IMR-90 (cell line): ENCODE results near the gene TEX44. TPM values are rescaled to one million over a fixed set of nuclear protein-coding genes. Genes with fewer than 3 reads are reported as not detected.

ENCODE experiments used
- ATAC-seq: fragments of 200-7000 bp; cut with Tn5 transposase; 2 replicates; pipeline ENCODE4 v1.9.1; 2020; ENCODE audit warnings: low read depth, mild to moderate bottlenecking, moderate library complexity
- BruUV-seq: library from RNA; stranded (reverse); fragments of 400-500 nt; replicated peaks from 2 replicates; lab custom pipeline; 2021; lab: Mats Ljungman, UMichigan
- CTCF ChIA-PET: fragments of 300-600 bp; formaldehyde crosslinking; extraction: SDS; loops from one replicate; lab custom pipeline; 2021; ENCODE audit warnings: antibody characterized with exemption; lab: Yijun Ruan, JAX
- POLR2A ChIA-PET: fragments of 300-600 bp; sonication (Branson Sonifier 250); formaldehyde crosslinking; loops from one replicate; lab custom pipeline; 2022; ENCODE audit warnings: antibody characterized with exemption; ENCODE audit not compliant: unreplicated experiment; lab: Charles Lee
- DNase-seq: peaks from one replicate; pipeline ENCODE4 v3.0.0; 2013
- H2AFZ ChIP-seq: replicated peaks from 2 replicates; pipeline ENCODE3; 2013; ENCODE audit warnings: low read length, mild to moderate bottlenecking; ENCODE audit not compliant: poor library complexity
- H2AK5ac ChIP-seq: 2 replicates; pipeline ENCODE4 v1.6.1; 2013; ENCODE audit warnings: low read depth, low read length, inconsistent platforms
- H2AK9ac ChIP-seq: replicated peaks from 2 replicates; pipeline ENCODE3; 2013; ENCODE audit warnings: mild to moderate bottlenecking, low read depth, low read length, moderate library complexity; ENCODE audit not compliant: poor library complexity
- H2BK120ac ChIP-seq: 2 replicates; pipeline ENCODE4 v1.6.1; 2013; ENCODE audit warnings: low read depth, low read length, inconsistent platforms
- H2BK15ac ChIP-seq: 3 replicates; pipeline ENCODE4 v1.6.1; 2013; ENCODE audit warnings: low read depth, low read length, inconsistent platforms
- H2BK20ac ChIP-seq: 2 replicates; pipeline ENCODE4 v1.6.1; 2013; ENCODE audit warnings: low read depth, mild to moderate bottlenecking, inconsistent platforms, low read length, moderate library complexity
- H2BK5ac ChIP-seq: 2 replicates; pipeline ENCODE4 v1.6.1; 2013; ENCODE audit warnings: mild to moderate bottlenecking, low read depth, low read length, inconsistent platforms; ENCODE audit not compliant: poor library complexity, severe bottlenecking
- H3K14ac ChIP-seq: replicated peaks from 2 replicates; pipeline ENCODE4 v1.6.1; 2013; ENCODE audit warnings: low read depth, low read length, inconsistent platforms
- H3K18ac ChIP-seq: 2 replicates; pipeline ENCODE4 v1.6.1; 2013; ENCODE audit warnings: low read depth, low read length, control low read depth
- H3K23ac ChIP-seq: 2 replicates; pipeline ENCODE4 v1.6.1; 2013; ENCODE audit warnings: low read depth, low read length, inconsistent platforms
- H3K27ac ChIP-seq: 2 replicates; pipeline ENCODE4 v1.5.1; 2013; ENCODE audit warnings: mild to moderate bottlenecking, control low read depth, low read length; ENCODE audit not compliant: insufficient read depth
- H3K27me3 ChIP-seq: 2 replicates; pipeline ENCODE4 v1.6.1; 2013; ENCODE audit warnings: low read length; ENCODE audit not compliant: control insufficient read depth, insufficient read depth
- H3K36me3 ChIP-seq: 2 replicates; pipeline ENCODE4 v1.6.1; 2013; ENCODE audit warnings: low read length, mixed read lengths; ENCODE audit not compliant: control insufficient read depth, insufficient read depth
- H3K4ac ChIP-seq: 2 replicates; pipeline ENCODE4 v1.6.1; 2013; ENCODE audit warnings: low read depth, low read length, inconsistent platforms
- H3K4me1 ChIP-seq: 2 replicates; pipeline ENCODE4 v1.6.1; 2013; ENCODE audit warnings: low read length, mixed read lengths; ENCODE audit not compliant: control insufficient read depth, insufficient read depth
- H3K4me2 ChIP-seq: 2 replicates; pipeline ENCODE4 v1.6.1; 2013; ENCODE audit warnings: low read depth, mild to moderate bottlenecking, control low read depth, low read length, moderate library complexity
- H3K4me3 ChIP-seq: 2 replicates; pipeline ENCODE4 v1.5.1; 2013; ENCODE audit warnings: low read depth, mild to moderate bottlenecking, control low read depth, low read length, moderate library complexity; ENCODE audit not compliant: insufficient read depth
- H3K56ac ChIP-seq: 2 replicates; pipeline ENCODE4 v1.6.1; 2013; ENCODE audit warnings: low read length, inconsistent platforms; ENCODE audit not compliant: insufficient read depth; ENCODE audit errors: extremely low read depth
- H3K79me1 ChIP-seq, 2 experiments: 2 replicates each; pipeline ENCODE4 v1.6.1; 2013; ENCODE audit warnings: low read length in 2 of 2, inconsistent platforms in 1 of 2, low read depth in 1 of 2
- H3K9ac ChIP-seq: 2 replicates; pipeline ENCODE4 v1.6.1; 2013; ENCODE audit warnings: low read depth, low read length, control low read depth
- H3K9me1 ChIP-seq: 2 replicates; pipeline ENCODE4 v1.6.1; 2013; ENCODE audit warnings: low read length, inconsistent platforms; ENCODE audit not compliant: insufficient read depth
- H3K9me3 ChIP-seq: 2 replicates; pipeline ENCODE4 v1.6.1; 2013; ENCODE audit warnings: low read length; ENCODE audit not compliant: control insufficient read depth, insufficient read depth
- H4K20me1 ChIP-seq: 2 replicates; pipeline ENCODE4 v1.6.1; 2013; ENCODE audit warnings: low read length, inconsistent platforms; ENCODE audit not compliant: insufficient read depth
- H4K5ac ChIP-seq: 2 replicates; pipeline ENCODE4 v1.6.1; 2013; ENCODE audit warnings: mild to moderate bottlenecking, low read depth, low read length, control low read depth
- H4K8ac ChIP-seq, 2 experiments: 2 replicates each; pipeline ENCODE4 v1.6.1; 2013; ENCODE audit warnings: low read depth in 2 of 2, low read length in 2 of 2, control low read depth in 1 of 2, inconsistent platforms in 1 of 2
- H4K91ac ChIP-seq: 2 replicates; pipeline ENCODE4 v1.6.1; 2013; ENCODE audit warnings: low read depth, low read length, inconsistent platforms; ENCODE audit not compliant: insufficient read depth
- CTCF ChIP-seq: conservative IDR thresholded peaks from 2 replicates; pipeline ENCODE4 v1.5.1; 2012; ENCODE audit warnings: mild to moderate bottlenecking, low read depth, low read length, improper control_type of control experiment
- MAZ ChIP-seq: IDR thresholded peaks from 2 replicates; pipeline ENCODE4 v1.6.1; 2012; ENCODE audit warnings: low read depth, mild to moderate bottlenecking, low read length, improper control_type of control experiment, moderate library complexity, borderline replicate concordance
- RAD21 ChIP-seq: IDR thresholded peaks from 2 replicates; pipeline ENCODE4 v1.6.1; 2012; ENCODE audit warnings: low read length, improper control_type of control experiment
- SMC3 ChIP-seq: fragments of 150-350 bp; IDR thresholded peaks from 2 replicates; pipeline ENCODE4 v1.6.1; 2016; ENCODE audit warnings: low read depth, mild to moderate bottlenecking, antibody characterized with exemption, low read length, moderate library complexity
- WGBS, 2 experiments: methylation state at CpG; one replicate each; pipeline versions ENCODE4 v1.1.5 to v1.1.7; 2013; ENCODE audit warnings: missing lambda C conversion rate in 2 of 2; ENCODE audit not compliant: insufficient read length in 1 of 2; ENCODE audit errors: extremely low coverage in 2 of 2; 5-methylcytosine and 5-hydroxymethylcytosine counted together
- dilution Hi-C: fragments of 300-500 bp; cut with HindIII; formaldehyde crosslinking; loops from one replicate; pipeline ENCODE4 v1.14.3; 2018; ENCODE audit warnings: low sequenced_read_pairs; ENCODE audit not compliant: unreplicated experiment
- in situ Hi-C: fragments of 300-500 bp; cut with MboI; formaldehyde crosslinking; loops from 3 replicates; pipeline ENCODE4 v1.14.3; 2019; ENCODE audit warnings: low sequenced_read_pairs, inconsistent platforms, mixed read lengths
- intact Hi-C: fragments of 100-400 bp; cut with micrococcal nuclease; formaldehyde crosslinking; loops from 2 replicates; pipeline ENCODE4 v1.10.0; 2022
- polyA plus RNA-seq, 3 experiments: library from polyadenylated mRNA; depleted of rRNA; stranded (reverse); fragments of >200 nt; gene quantifications; 2 replicates each; pipeline ENCODE4 v1.2.3, GENCODE V29; 2012; ENCODE audit warnings: low replicate concordance in 1 of 3
- total RNA-seq: library from RNA; depleted of rRNA; stranded (reverse); fragments of >200 nt; gene quantifications from 2 replicates; pipeline ENCODE4 v1.2.3, GENCODE V29; 2012

TEX44 gene
- total and polyA plus RNA-seq, 2 of the 4 experiments (the other 2 are of a cell fraction), result not detected

GRCh38 chr2:231601356-231602229 lies 8.9 kb downstream of the TEX44 start:
- H3K9ac ChIP-seq, result no peak overlapping the region
- H4K5ac ChIP-seq, result no peak overlapping the region
- CTCF ChIA-PET, result interaction anchor here (0.6 to 1.6 kb wide), 14 partner anchors 9 to 90 kb away, joined by 3 to 13 read pairs (median 4); no protein-coding TSS in a partner anchor
- peak; percentile 48 for ATAC-seq
- TF ChIP-seq RAD21 (peak; percentile 65), CTCF (peak; percentile 80), MAZ (no peak), SMC3 (peak; percentile 86)
- no peak overlapping the region for H3K4me3 ChIP-seq
- H2BK20ac ChIP-seq, result no peak overlapping the region
- no peak overlapping the region for H2BK15ac ChIP-seq
- H3K56ac ChIP-seq, result no peak overlapping the region
- H2AK9ac ChIP-seq, result no peak overlapping the region
- no peak overlapping the region for H3K18ac ChIP-seq
- no peaks in the 10 kb centered on the region for H3K9me3 ChIP-seq
- no peak overlapping the region for H3K4ac ChIP-seq
- WGBS, 2 experiments, result 0% methylated on average over 4 of the region's 12 CpGs; no CpG with 5 or more reads in 1 of the 2 experiments
- intact Hi-C loops (loop anchor here (1.0 to 2.0 kb wide), 3 partner anchors 38 to 119 kb away; no protein-coding TSS in a partner anchor), dilution Hi-C loops (no loop called here), in situ Hi-C loops (loop anchor here (5.0 kb wide), 1 partner anchor 84 kb away; no protein-coding TSS in a partner anchor)
- 0 out of 2 replicates have a peak, but pooled peaks cover 3% of the 10 kb centered on the region for H3K27me3 ChIP-seq
- H4K8ac ChIP-seq, result no peak overlapping the region
- H3K4me1 ChIP-seq, result peaks cover 11% of the 10 kb centered on the region
- no peak overlapping the region for H4K91ac ChIP-seq
- H3K36me3 ChIP-seq, result no peaks in the 10 kb centered on the region
- DNase-seq, result peak; percentile 71
- no peak overlapping the region for H3K14ac ChIP-seq
- no peak overlapping the region for H2BK120ac ChIP-seq
- POLR2A ChIA-PET, result no interaction called here
- no peaks in the 10 kb centered on the region for H4K20me1 ChIP-seq
- H3K27ac ChIP-seq, result no peak overlapping the region
- no peak overlapping the region for H2BK5ac ChIP-seq
- H3K9me1 ChIP-seq, result peaks cover 15% of the 10 kb centered on the region
- no TSS peak for BruUV-seq
- H3K23ac ChIP-seq, result no peak overlapping the region
- H2AK5ac ChIP-seq, result peak overlapping the region; percentile 14; the same call in 1 of the 2 replicates
- no peak overlapping the region for H3K4me2 ChIP-seq
- no peak overlapping the region for H2AFZ ChIP-seq
- peaks cover 0 to 3% of the 10 kb centered on the region in 2 experiments; a peak in 1 of 4 replicates for H3K79me1 ChIP-seq
